Smooth muscle cell (in vitro differentiated cells): ENCODE data around the gene CREB3L2. TPM values are rescaled to one million over a fixed set of nuclear protein-coding genes. Genes with fewer than 3 reads are reported as not detected.
A peak's percentile ranks its signal among the peaks of the same experiment; 100 is the strongest.

Experiments
- DNase-seq: peaks from one replicate; lab custom pipeline; 2025; ENCODE audit not compliant: unreplicated experiment; lab: John Stamatoyannopoulos, UW
- H2AFZ ChIP-seq: fragments of 200-600 bp; sonication (generic); 2 replicates; pipeline ENCODE4 v1.6.0; 2016; ENCODE audit warnings: antibody characterized with exemption, low read depth, mild to moderate bottlenecking
- H3F3A ChIP-seq: fragments of 200-600 bp; sonication (generic); 2 replicates; pipeline ENCODE4 v1.6.0; 2017; ENCODE audit warnings: antibody characterized with exemption, low read depth
- H3K27ac ChIP-seq: fragments of 200-600 bp; sonication (generic); 2 replicates; pipeline ENCODE4 v1.5.1; 2016; ENCODE audit warnings: low read depth, mild to moderate bottlenecking
- H3K27me3 ChIP-seq: fragments of 200-600 bp; sonication (generic); 2 replicates; pipeline ENCODE4 v1.6.1; 2016; ENCODE audit warnings: low read depth, mild to moderate bottlenecking
- H3K36me3 ChIP-seq: fragments of 200-600 bp; sonication (generic); 2 replicates; pipeline ENCODE4 v1.5.1; 2016; ENCODE audit warnings: low read depth
- H3K4me1 ChIP-seq: fragments of 200-600 bp; sonication (generic); 2 replicates; pipeline ENCODE4 v1.5.1; 2016; ENCODE audit warnings: low read depth
- H3K4me2 ChIP-seq: fragments of 200-600 bp; sonication (generic); 2 replicates; pipeline ENCODE4 v1.6.0; 2016; ENCODE audit warnings: mild to moderate bottlenecking
- H3K4me3 ChIP-seq: fragments of 200-600 bp; sonication (generic); 2 replicates; pipeline ENCODE4 v1.5.1; 2016; ENCODE audit warnings: mild to moderate bottlenecking
- H3K79me2 ChIP-seq: fragments of 200-600 bp; sonication (generic); 2 replicates; pipeline ENCODE4 v1.6.0; 2016; ENCODE audit warnings: low read depth, mild to moderate bottlenecking
- H3K9ac ChIP-seq: fragments of 200-600 bp; sonication (generic); 2 replicates; pipeline ENCODE4 v1.6.0; 2016; ENCODE audit warnings: low read depth
- H3K9me3 ChIP-seq: fragments of 200-600 bp; sonication (generic); replicated peaks from 2 replicates; pipeline ENCODE4 v1.5.1; 2016; ENCODE audit warnings: low read depth
- H4K20me1 ChIP-seq: fragments of 200-600 bp; sonication (generic); 2 replicates; pipeline ENCODE4 v1.6.0; 2016; ENCODE audit warnings: low read depth
- CTCF ChIP-seq: fragments of 200-600 bp; sonication (generic); IDR thresholded peaks from 2 replicates; pipeline ENCODE4 v1.5.1; 2017; ENCODE audit warnings: borderline replicate concordance, mild to moderate bottlenecking, antibody characterized with exemption; ENCODE audit not compliant: insufficient read depth, poor library complexity, severe bottlenecking
- WGBS: methylation state at CpG from one replicate; pipeline ENCODE4 v1.1.7; 2016; ENCODE audit warnings: low lambda C conversion rate; 5-methylcytosine and 5-hydroxymethylcytosine counted together
- polyA plus RNA-seq: library from polyadenylated mRNA; unstranded; fragments of >200 nt; fragmentation: Nextera tagmentation; extraction: Ambion mirVana; gene quantifications from 2 replicates; pipeline ENCODE4 v1.2.1, GENCODE V29; 2016
- total RNA-seq: library from RNA; depleted of rRNA; stranded (reverse); fragments of >200 nt; gene quantifications from 2 replicates; pipeline ENCODE4 v1.2.3, GENCODE V29; 2014

Gene CREB3L2
- total and polyA plus RNA-seq, 2 experiments from 2014 or later: 27.4 to 69.1 TPM

- H4K20me1 ChIP-seq: peaks cover 66% of the 10 kb centered on the region
- H3K79me2 ChIP-seq: peaks cover 80% of the 10 kb centered on the region
- H3K9me3 ChIP-seq: no peaks in the 10 kb centered on the region
- peak overlapping the region; percentile 24 for H3K9ac ChIP-seq
- no peaks in the 10 kb centered on the region for H3K36me3 ChIP-seq
- H2AFZ ChIP-seq: no peak overlapping the region
- H3K4me1 ChIP-seq: peaks cover 27% of the 10 kb centered on the region
- no peaks in the 10 kb centered on the region for H3K27me3 ChIP-seq
- peak overlapping the region; percentile 38 for H3K4me2 ChIP-seq
- WGBS: 75% methylated on average over 4 of the region's 4 CpGs
- H3F3A ChIP-seq: peaks cover 18% of the 10 kb centered on the region
- H3K4me3 ChIP-seq: no peak overlapping the region
- TF ChIP-seq CTCF: no peak
- peak overlapping the region; percentile 95 for H3K27ac ChIP-seq
- DNase-seq: no peak
These were observed 59.3 kb downstream of the CREB3L2 start for GRCh38 chr7:137942484-137943115.

GRCh38 chr7:137940656-137941518, 61.0 kb downstream of the CREB3L2 start:
- H2AFZ ChIP-seq: no peak overlapping the region
- no peak for DNase-seq
- peak overlapping the region; percentile 95 for H3K27ac ChIP-seq
- no peak for TF ChIP-seq CTCF
- H4K20me1 ChIP-seq: peaks cover 75% of the 10 kb centered on the region
- peaks cover 42% of the 10 kb centered on the region for H3K4me1 ChIP-seq
- H3K79me2 ChIP-seq: peaks cover 82% of the 10 kb centered on the region
- H3K9ac ChIP-seq: no peak overlapping the region
- no peaks in the 10 kb centered on the region for H3K36me3 ChIP-seq
- peaks cover 18% of the 10 kb centered on the region for H3F3A ChIP-seq
- no peaks in the 10 kb centered on the region for H3K27me3 ChIP-seq
- H3K4me2 ChIP-seq: peak overlapping the region; percentile 28
- WGBS: 80% methylated on average over 11 of the region's 11 CpGs
- H3K4me3 ChIP-seq: no peak overlapping the region
- no peaks in the 10 kb centered on the region for H3K9me3 ChIP-seq

- H3K27ac ChIP-seq: peak overlapping the region; percentile 95
- 81% methylated on average over 1 of the region's 1 CpG for WGBS
- no peak for DNase-seq
- H3K4me2 ChIP-seq: peak overlapping the region; percentile 28
- peaks cover 78% of the 10 kb centered on the region for H4K20me1 ChIP-seq
- peaks cover 48% of the 10 kb centered on the region for H3K4me1 ChIP-seq
- no peaks in the 10 kb centered on the region for H3K36me3 ChIP-seq
- no peaks in the 10 kb centered on the region for H3K9me3 ChIP-seq
- no peak overlapping the region for H2AFZ ChIP-seq
- no peak overlapping the region for H3K9ac ChIP-seq
- no peak for TF ChIP-seq CTCF
- peaks cover 18% of the 10 kb centered on the region for H3F3A ChIP-seq
- no peaks in the 10 kb centered on the region for H3K27me3 ChIP-seq
- H3K79me2 ChIP-seq: peaks cover 82% of the 10 kb centered on the region
- H3K4me3 ChIP-seq: no peak overlapping the region
These were observed 61.7 kb downstream of the CREB3L2 start for GRCh38 chr7:137940218-137940617.
